ENCODE measurements around the gene DOCK9.

DNA sequence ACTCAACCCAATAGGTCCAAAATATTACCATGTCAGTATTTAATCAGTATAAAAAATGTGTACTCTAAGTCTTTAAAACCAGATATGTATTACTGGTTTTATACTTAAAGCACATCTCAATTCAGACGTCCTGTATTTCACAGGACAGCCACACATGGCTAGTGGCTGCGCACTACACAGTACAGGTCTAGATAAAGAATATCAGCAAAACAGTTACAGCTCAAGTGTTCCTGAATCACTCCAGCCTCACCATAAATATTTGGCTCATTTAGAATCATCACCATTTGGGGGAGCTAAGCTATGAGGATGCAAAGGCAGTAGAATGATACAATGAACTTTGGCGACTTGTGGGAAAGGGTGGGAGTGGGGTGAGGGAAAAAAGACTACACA is 89.0 kb downstream of the DOCK9 start:
- TF ChIP-seq, protein P1, sequence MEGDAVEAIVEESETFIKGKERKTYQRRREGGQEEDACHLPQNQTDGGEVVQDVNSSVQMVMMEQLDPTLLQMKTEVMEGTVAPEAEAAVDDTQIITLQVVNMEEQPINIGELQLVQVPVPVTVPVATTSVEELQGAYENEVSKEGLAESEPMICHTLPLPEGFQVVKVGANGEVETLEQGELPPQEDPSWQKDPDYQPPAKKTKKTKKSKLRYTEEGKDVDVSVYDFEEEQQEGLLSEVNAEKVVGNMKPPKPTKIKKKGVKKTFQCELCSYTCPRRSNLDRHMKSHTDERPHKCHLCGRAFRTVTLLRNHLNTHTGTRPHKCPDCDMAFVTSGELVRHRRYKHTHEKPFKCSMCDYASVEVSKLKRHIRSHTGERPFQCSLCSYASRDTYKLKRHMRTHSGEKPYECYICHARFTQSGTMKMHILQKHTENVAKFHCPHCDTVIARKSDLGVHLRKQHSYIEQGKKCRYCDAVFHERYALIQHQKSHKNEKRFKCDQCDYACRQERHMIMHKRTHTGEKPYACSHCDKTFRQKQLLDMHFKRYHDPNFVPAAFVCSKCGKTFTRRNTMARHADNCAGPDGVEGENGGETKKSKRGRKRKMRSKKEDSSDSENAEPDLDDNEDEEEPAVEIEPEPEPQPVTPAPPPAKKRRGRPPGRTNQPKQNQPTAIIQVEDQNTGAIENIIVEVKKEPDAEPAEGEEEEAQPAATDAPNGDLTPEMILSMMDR (optimal IDR thresholded peaks at IDR 0.05 in 1 of 3, IDR thresholded peaks at IDR 0.05 in 1 of 3, conservative IDR thresholded peaks at IDR 0.05 in 1 of 3; ENCODE audit: extremely low read depth in 1 of 3, insufficient read depth in 2 of 3, low read length in 3 of 3): no peak
- no peak for TF ChIP-seq EZH2 (IDR thresholded peaks at IDR 0.05; ENCODE audit: low read length)

Data from keratinocyte (primary cell).